Lung (tissue), 12 donors: Measurements from ENCODE around the gene ACOD1. TPM values are rescaled to one million over a fixed set of nuclear protein-coding genes. Genes with fewer than 3 reads are reported as not detected.
A peak's percentile ranks its signal among the peaks of the same experiment; 100 is the strongest.

Experiments used
- ATAC-seq: fragments of 200-7000 bp; cut with Tn5 transposase; one replicate; pipeline ENCODE4 v1.9.1; 2020; ENCODE audit warnings: moderate number of reproducible peaks; ENCODE audit not compliant: insufficient read depth, low FRiP score
- DNase-seq, 3 donors: peaks; one replicate each; pipeline ENCODE4 v3.0.0-alpha.2; 2013 to 2017
- H3K27ac ChIP-seq, 2 donors: one replicate each; pipeline ENCODE4 v1.5.1; 2013; ENCODE audit warnings: mild to moderate bottlenecking in 2 of 2, moderate library complexity in 2 of 2, control low read depth in 1 of 2, inconsistent platforms in 1 of 2, low read depth in 1 of 2, low read length in 1 of 2
- H3K27me3 ChIP-seq, 3 donors: one replicate each; pipeline ENCODE4 v1.5.1; 2013; ENCODE audit warnings: low read length in 2 of 3; ENCODE audit not compliant: control insufficient read depth in 3 of 3, insufficient read depth in 3 of 3
- H3K36me3 ChIP-seq, 4 donors: one replicate each; pipeline ENCODE4 v1.5.1; 2013; ENCODE audit warnings: low read length in 4 of 4, mild to moderate bottlenecking in 1 of 4, moderate library complexity in 1 of 4; ENCODE audit not compliant: control insufficient read depth in 4 of 4, insufficient read depth in 4 of 4
- H3K4me1 ChIP-seq, 5 donors: one replicate each; pipeline ENCODE4 v1.5.1; 2013; ENCODE audit warnings: low read length in 5 of 5, mild to moderate bottlenecking in 2 of 5, moderate library complexity in 1 of 5; ENCODE audit not compliant: control insufficient read depth in 5 of 5, insufficient read depth in 5 of 5
- H3K4me3 ChIP-seq: one replicate; pipeline ENCODE4 v1.5.1; 2013; ENCODE audit warnings: mild to moderate bottlenecking, control low read depth, moderate library complexity
- H3K9ac ChIP-seq, 2 donors: one replicate each; pipeline ENCODE4 v1.5.1; 2013; ENCODE audit warnings: low read length in 2 of 2, control low read depth in 1 of 2; ENCODE audit not compliant: insufficient read depth in 1 of 2
- H3K9me3 ChIP-seq, 4 donors: one replicate each; pipeline ENCODE4 v1.5.1; 2013; ENCODE audit warnings: low read length in 3 of 4, mild to moderate bottlenecking in 1 of 4, moderate library complexity in 1 of 4; ENCODE audit not compliant: control insufficient read depth in 4 of 4, insufficient read depth in 3 of 4
- CTCF ChIP-seq: IDR thresholded peaks from 2 replicates; pipeline ENCODE4 v1.5.1; 2012; ENCODE audit warnings: mild to moderate bottlenecking; ENCODE audit errors: control extremely low read depth, extremely low read depth
- WGBS, 2 donors: extraction: QIAGEN DNeasy Blood & Tissue Kit; methylation state at CpG; one replicate each; pipeline ENCODE4 v1.1.7; 2013; 5-methylcytosine and 5-hydroxymethylcytosine counted together
- polyA plus RNA-seq, 2 donors: library from polyadenylated mRNA; stranded (reverse); fragments of 200-250 nt; gene quantifications; one replicate each; pipeline ENCODE4 v1.2.1, GENCODE V29; 2013
- total RNA-seq, 2 donors: library from RNA; depleted of rRNA in 1 of 2; stranded (reverse); fragments of >200 nt in 1 of 2; gene quantifications; one replicate each; pipeline ENCODE4 v1.2.1, GENCODE V29; 2014 to 2021
- donor health status: control.
- donor health status: control.
- donor health status: Bipolar disorder and iron deficiency.
- donor health status: healthy.
- donor health status: DM: yes; HTN: yes; CAD: no.

The ACOD1 gene
- total and polyA plus RNA-seq, 4 donors: 0.10 to 11.0 TPM; not detected in 2

GRCh38 chr13:76993021-76993420 lies 44.7 kb downstream of the ACOD1 start:
- peak in 2 of 3 donors; percentile 12 to 20 for DNase-seq
- WGBS, 2 donors: 44 to 47% methylated on average over 3 of the region's 3 CpGs
- Histone ChIP-seq H3K27ac (peak overlapping the region in 1 of 2 donors; percentile 89), H3K9me3 (no peaks in the 10 kb centered on the region), H3K4me3 (no peak overlapping the region), H3K27me3 (no peaks in the 10 kb centered on the region), H3K36me3 (peaks cover 2 to 18% (median 7%) of the 10 kb centered on the region in 4 donors), H3K9ac (peak overlapping the region in 1 of 2 donors; percentile 70), H3K4me1 (peaks cover 0 to 21% (median 5%) of the 10 kb centered on the region in 5 donors)
- ATAC-seq: no peak
- no peak for TF ChIP-seq CTCF

- H3K36me3 ChIP-seq: peaks cover 2 to 18% (median 7%) of the 10 kb centered on the region in 4 donors
- DNase-seq (no peak), ATAC-seq (no peak)
- H3K27ac ChIP-seq: no peak overlapping the region
- H3K4me3 ChIP-seq: no peak overlapping the region
- H3K27me3 ChIP-seq: no peaks in the 10 kb centered on the region
- no peaks in the 10 kb centered on the region for H3K9me3 ChIP-seq
- no peak for TF ChIP-seq CTCF
- H3K4me1 ChIP-seq: peaks cover 0 to 21% (median 5%) of the 10 kb centered on the region in 5 donors
- H3K9ac ChIP-seq: no peak overlapping the region
- 67 to 87% methylated on average over 5 of the region's 5 CpGs for WGBS, 2 donors
Observed at GRCh38 chr13:76993473-76993872, 45.2 kb downstream of the ACOD1 start.

GRCh38 chr13:76994281-76994680 lies 46.0 kb downstream of the ACOD1 start:
- Histone ChIP-seq H3K4me1 (peaks cover 0 to 21% (median 5%) of the 10 kb centered on the region in 5 donors), H3K27ac (no peak overlapping the region)
- no peak for TF ChIP-seq CTCF

GRCh38 chr13:77000475-77000874 lies 52.2 kb downstream of the ACOD1 start:
- H3K4me1 ChIP-seq: peaks cover 0 to 8% (median 2%) of the 10 kb centered on the region in 5 donors
- H3K27me3 ChIP-seq: no peaks in the 10 kb centered on the region
- ATAC-seq: no peak
- peaks cover 7 to 36% (median 22%) of the 10 kb centered on the region in 4 donors for H3K36me3 ChIP-seq
- H3K27ac ChIP-seq: no peak overlapping the region
- H3K9me3 ChIP-seq: no peaks in the 10 kb centered on the region
- no peak for TF ChIP-seq CTCF
- no peak overlapping the region for H3K9ac ChIP-seq
- whole genome bisulfite sequencing, 2 donors: 60 to 62% methylated on average over 1 of the region's 1 CpG
- DNase-seq: peak in 2 of 3 donors; percentile 21 to 30
- H3K4me3 ChIP-seq: no peak overlapping the region

More at GRCh38 chr13:76994281-76994680, 46.0 kb downstream of the ACOD1 start:
- H3K27me3 ChIP-seq: no peaks in the 10 kb centered on the region
- DNase-seq (no peak), ATAC-seq (no peak)
- H3K9ac ChIP-seq: no peak overlapping the region
- peaks cover 4 to 25% (median 8%) of the 10 kb centered on the region in 4 donors for H3K36me3 ChIP-seq
- H3K4me3 ChIP-seq: no peak overlapping the region
- 96 to 99% methylated on average over 3 of the region's 3 CpGs for whole genome bisulfite sequencing, 2 donors
- H3K9me3 ChIP-seq: no peaks in the 10 kb centered on the region
